ENCODE data around the gene TMOD2.
A peak's percentile ranks its signal among the peaks of the same experiment; 100 is the strongest.

DNA sequence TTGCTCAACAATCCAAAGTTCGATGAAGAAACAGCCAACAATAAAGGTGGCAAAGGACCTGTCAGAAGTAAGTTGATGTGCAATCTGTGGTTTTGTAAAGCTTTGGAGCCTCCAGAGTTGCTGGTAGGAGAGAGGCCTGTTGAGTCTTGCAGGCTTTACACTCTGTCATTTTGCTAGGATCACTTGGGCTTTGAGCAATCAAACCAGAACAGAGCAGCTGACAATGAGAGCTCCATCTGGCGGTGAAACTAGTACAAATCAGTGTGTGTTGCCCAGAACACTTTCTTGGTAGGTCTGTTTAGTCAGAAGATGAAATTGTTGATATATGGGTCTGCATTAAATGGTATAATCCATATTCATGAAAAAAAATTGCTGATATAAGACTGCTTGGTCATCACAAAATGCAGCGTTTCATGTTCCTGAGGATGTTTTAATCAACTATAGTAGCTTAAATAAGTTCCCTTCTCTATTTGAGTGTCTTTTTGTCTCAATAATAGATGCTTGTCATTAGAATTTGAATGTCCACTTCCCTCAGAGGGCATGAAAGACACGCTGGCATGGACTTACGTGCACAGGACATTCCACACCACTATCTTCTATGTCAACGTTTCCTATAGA is 25.7 kb downstream of the TMOD2 start:
- TF ChIP-seq, protein P1, sequence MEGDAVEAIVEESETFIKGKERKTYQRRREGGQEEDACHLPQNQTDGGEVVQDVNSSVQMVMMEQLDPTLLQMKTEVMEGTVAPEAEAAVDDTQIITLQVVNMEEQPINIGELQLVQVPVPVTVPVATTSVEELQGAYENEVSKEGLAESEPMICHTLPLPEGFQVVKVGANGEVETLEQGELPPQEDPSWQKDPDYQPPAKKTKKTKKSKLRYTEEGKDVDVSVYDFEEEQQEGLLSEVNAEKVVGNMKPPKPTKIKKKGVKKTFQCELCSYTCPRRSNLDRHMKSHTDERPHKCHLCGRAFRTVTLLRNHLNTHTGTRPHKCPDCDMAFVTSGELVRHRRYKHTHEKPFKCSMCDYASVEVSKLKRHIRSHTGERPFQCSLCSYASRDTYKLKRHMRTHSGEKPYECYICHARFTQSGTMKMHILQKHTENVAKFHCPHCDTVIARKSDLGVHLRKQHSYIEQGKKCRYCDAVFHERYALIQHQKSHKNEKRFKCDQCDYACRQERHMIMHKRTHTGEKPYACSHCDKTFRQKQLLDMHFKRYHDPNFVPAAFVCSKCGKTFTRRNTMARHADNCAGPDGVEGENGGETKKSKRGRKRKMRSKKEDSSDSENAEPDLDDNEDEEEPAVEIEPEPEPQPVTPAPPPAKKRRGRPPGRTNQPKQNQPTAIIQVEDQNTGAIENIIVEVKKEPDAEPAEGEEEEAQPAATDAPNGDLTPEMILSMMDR (IDR thresholded peaks at IDR 0.05): peak; percentile 65 to 78 (median 73)
- TF ChIP-seq EP300 (IDR thresholded peaks at IDR 0.05) (no peak), POLR2A (IDR thresholded peaks at IDR 0.05) (no peak)
